NCI-H524 (cell line): ENCODE data around the gene FAT2.
A peak's percentile ranks its signal among the peaks of the same experiment; 100 is the strongest.
"Not testable (repeated sequence)": the region's sequence is repeated elsewhere in the genome, so short reads cannot be mapped to it uniquely, and the experiment has no call there.

Experiments used
- DNase-seq, 2 experiments: peaks; one replicate each; lab custom pipeline; 2025; lab: John Stamatoyannopoulos, UW

Gene FAT2

GRCh38 chr5:151580858-151581257 is 10.3 kb downstream of the FAT2 start:
- peak in 1 of 2 experiments; percentile 69 for DNase-seq

GRCh38 chr5:151580239-151580638 is 10.9 kb downstream of the FAT2 start:
- peak; percentile 67 to 84 for DNase-seq

- not testable (repeated sequence) for DNase-seq
Observed at GRCh38 chr5:151579146-151579545, 12.0 kb downstream of the FAT2 start.

- DNase-seq: no peak
Observed at GRCh38 chr5:151578326-151579025, 12.7 kb downstream of the FAT2 start.

GRCh38 chr5:151577566-151577965 is 13.6 kb downstream of the FAT2 start:
- DNase-seq: no peak

- DNase-seq: no peak
Observed at GRCh38 chr5:151574444-151574996, 16.6 kb downstream of the FAT2 start.

- DNase-seq: no peak
Observed at GRCh38 chr5:151572657-151573368, 18.3 kb downstream of the FAT2 start.

GRCh38 chr5:151571270-151572173 is 19.6 kb downstream of the FAT2 start:
- DNase-seq: no peak

GRCh38 chr5:151570512-151571269 is 20.4 kb downstream of the FAT2 start:
- no peak for DNase-seq

- no peak for DNase-seq
Observed at GRCh38 chr5:151570058-151570457, 21.1 kb downstream of the FAT2 start.

GRCh38 chr5:151569132-151570046 is 21.7 kb downstream of the FAT2 start:
- no peak for DNase-seq

GRCh38 chr5:151568036-151568435 is 23.1 kb downstream of the FAT2 start:
- no peak for DNase-seq

- DNase-seq: no peak
Observed at GRCh38 chr5:151565971-151566370, 25.2 kb downstream of the FAT2 start.

- DNase-seq: no peak
Observed at GRCh38 chr5:151562019-151562707, 29.0 kb downstream of the FAT2 start.

- DNase-seq: no peak
Observed at GRCh38 chr5:151557951-151558350, 33.2 kb downstream of the FAT2 start.

- no peak for DNase-seq
Observed at GRCh38 chr5:151557466-151557865, 33.7 kb downstream of the FAT2 start.

- DNase-seq: no peak
Observed at GRCh38 chr5:151556806-151557205, 34.3 kb downstream of the FAT2 start.

- no peak for DNase-seq
Observed at GRCh38 chr5:151555760-151556576, 35.2 kb downstream of the FAT2 start.

- no peak for DNase-seq
Observed at GRCh38 chr5:151553695-151554094, 37.4 kb downstream of the FAT2 start.
